GM18858 (cell line): ENCODE data around the gene RICTOR.
"Not testable (repeated sequence)": the region's sequence is repeated elsewhere in the genome, so short reads cannot be mapped to it uniquely, and the experiment has no call there.

Experiments
- ATAC-seq: cut with Tn5 transposase; IDR thresholded peaks from one replicate; pipeline ENCODE4 v1.9.1; 2021; ENCODE audit not compliant: unreplicated experiment

The RICTOR gene

GRCh38 chr5:39014561-39014960 lies 59.6 kb downstream of the RICTOR start:
- no peak for ATAC-seq

DNA sequence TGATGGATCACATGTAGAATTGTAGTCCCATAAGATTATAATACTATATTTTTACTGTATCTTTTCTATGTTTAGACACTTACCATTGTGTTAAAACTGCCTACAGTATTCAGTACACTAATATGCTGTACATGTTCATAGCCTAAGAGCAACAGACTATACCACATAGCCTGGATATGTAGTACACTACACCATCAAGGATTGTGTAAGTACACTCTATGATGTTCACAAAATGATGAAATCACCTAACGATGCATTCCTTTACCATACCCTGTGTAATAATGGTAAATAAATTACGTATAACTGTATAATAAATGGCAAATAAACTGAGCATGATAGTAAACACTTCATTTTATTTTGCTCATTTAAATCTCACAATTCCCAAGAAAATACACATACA lies 60.3 kb downstream of the RICTOR start:
- no peak for ATAC-seq

DNA sequence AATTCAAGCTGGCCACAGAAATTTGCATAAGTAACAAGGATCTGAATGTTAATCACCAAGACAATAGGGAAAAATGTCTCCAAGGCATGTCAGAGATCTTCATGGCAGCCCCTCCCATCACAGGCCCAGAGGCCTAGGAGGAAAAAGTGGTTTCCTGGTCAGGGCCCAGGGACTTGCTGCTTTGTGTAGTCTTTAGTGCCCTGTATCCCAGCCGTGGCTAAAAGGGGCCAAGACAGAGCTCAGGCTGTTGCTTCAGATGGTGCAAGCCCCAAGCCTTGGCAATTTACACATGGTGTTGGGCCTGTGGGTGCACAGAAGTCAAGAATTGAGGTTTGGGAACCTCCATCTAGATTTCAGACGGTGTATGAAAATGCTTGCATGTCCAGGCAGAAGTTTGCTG lies 63.2 kb downstream of the RICTOR start:
- ATAC-seq = not testable (repeated sequence)

DNA sequence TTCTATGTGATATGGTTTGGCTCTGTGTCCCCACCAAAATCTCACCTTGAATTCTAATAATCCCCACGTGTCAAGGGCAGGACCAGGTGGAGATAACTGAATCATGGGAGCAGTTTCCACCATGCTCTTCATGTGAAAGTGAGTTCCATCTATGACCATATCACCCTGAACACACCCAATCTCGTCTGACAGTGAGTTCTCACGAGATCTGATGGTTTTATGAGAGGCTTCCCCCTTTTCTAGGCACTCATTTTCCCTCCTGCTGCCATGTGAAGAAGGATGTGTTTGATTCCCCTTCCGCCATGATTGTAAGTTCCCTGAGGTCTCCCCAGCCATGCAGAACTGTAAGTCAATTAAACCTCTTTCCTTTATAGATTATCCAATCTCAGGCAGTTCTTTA lies 64.2 kb downstream of the RICTOR start:
- no peak for ATAC-seq

- no peak for ATAC-seq
Measured at GRCh38 chr5:39009280-39009679, 64.9 kb downstream of the RICTOR start.

- ATAC-seq = no peak
Measured at GRCh38 chr5:39006650-39007049, 67.5 kb downstream of the RICTOR start.

- ATAC-seq = no peak
Measured at GRCh38 chr5:39005566-39006232, 68.5 kb downstream of the RICTOR start.

- ATAC-seq = no peak
Measured at GRCh38 chr5:39001683-39002082, 72.5 kb downstream of the RICTOR start.

GRCh38 chr5:38999037-38999436 lies 75.2 kb downstream of the RICTOR start:
- no peak for ATAC-seq

GRCh38 chr5:38997591-38997990 lies 76.6 kb downstream of the RICTOR start:
- no peak for ATAC-seq

- no peak for ATAC-seq
Measured at GRCh38 chr5:38996123-38996522, 78.1 kb downstream of the RICTOR start.

DNA sequence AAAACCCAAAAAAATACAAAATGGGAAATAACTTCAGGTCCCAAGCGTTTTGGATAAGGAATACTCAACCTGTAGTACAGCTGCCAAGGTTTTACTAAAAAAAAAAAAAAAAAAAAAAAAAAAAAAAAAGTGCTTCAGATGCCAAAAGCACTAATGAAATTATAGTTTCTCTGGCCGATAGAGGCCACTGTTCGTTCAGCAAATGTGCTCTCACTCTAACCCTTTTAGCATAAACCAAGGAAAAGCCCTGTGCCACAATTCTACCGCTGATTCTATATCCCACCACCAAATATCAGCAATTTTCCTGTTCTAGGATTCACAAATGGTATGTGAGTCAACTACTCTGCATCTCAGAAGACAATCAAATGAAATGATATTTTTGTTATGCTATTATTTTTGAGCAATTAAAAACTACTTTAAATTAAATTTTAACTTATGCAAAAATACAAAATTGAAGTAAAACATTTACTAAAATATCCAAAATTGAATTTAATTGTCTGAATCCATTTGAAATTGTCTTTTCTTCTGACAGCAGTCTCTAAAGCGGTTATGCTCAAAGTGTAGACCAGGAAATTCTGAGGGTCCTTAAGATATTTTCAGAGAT lies 79.8 kb downstream of the RICTOR start:
- ATAC-seq = no peak

GRCh38 chr5:38989974-38990719 lies 84.1 kb downstream of the RICTOR start:
- not testable (repeated sequence) for ATAC-seq

GRCh38 chr5:38985909-38986452 lies 88.2 kb downstream of the RICTOR start:
- ATAC-seq = no peak

DNA sequence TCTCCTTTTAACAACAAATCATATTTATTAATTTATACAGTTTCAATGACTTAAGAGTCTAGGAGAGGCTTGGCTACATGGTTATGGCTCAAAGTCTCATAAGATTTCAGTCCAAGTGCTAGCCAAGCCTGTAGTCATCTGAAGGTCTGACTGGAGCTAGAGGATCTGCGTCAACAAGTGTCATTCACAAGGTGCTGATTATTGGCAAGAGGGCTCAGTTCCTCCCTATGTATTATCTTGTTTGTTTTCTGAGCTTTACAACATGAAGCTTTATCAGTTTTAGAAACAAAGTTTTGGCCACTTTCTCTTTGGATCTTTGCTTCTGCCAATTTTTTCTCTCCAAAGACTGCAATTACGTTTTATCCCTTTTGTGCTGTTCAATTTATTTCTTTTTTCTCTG lies 94.7 kb downstream of the RICTOR start:
- no peak for ATAC-seq

DNA sequence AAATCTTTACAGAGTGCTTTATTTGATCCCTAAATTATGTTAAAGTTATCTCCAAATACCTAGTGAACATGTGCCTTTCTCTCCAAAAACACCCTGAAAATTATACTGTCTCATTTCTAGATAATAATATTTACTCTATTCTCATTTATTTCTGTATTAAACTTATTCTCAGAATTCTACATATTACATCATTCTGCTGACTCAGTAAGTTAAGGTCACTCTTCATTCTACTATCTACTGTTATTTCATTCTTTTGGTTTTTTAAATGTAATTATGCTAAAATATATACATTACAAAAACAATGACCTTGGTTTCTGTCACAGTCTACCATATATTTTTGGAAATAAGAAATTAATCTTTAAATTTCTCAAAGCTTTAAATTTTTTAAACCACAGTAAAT lies 96.2 kb downstream of the RICTOR start:
- no peak for ATAC-seq

DNA sequence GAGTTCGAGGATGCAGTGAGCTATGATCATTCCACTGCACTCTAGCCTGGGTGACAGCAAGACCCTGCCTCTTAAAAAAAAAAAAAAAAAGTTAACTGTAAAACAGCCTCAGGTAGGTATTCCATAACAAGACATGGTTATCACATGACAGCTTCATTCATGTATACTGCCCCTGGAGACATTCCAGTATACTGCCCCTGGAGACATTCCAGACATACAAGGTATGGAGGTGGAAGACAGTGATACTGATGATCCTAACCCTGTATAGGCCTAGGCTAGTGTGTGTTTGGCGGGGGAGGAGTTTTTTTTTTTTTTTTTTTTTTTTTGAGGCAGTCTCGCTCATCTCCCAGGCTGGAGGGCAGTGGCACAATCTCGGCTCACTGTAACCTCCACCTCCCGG lies 105.5 kb downstream of the RICTOR start:
- ATAC-seq = no peak

DNA sequence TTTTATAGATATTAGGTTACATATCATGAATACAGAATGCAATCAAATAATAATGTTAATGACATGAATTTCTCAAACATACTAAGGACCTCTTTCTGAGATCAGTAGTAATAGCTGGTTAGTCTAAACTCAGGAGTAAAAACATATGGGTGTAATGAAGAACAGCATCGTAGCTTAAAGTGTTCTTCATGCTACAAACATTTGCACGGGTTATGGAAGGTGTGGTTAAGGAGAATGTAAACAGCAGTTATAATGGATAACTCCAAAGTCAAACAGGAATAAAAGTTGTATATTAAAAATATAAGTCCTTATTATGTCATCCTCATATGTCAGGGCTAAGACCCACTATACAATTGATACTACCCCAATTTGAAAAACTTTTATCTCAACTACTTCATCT lies 112.5 kb downstream of the RICTOR start:
- ATAC-seq = no peak

- ATAC-seq = no peak
Measured at GRCh38 chr5:38953426-38954012, 120.7 kb downstream of the RICTOR start.

GRCh38 chr5:38948501-38948900 lies 125.7 kb downstream of the RICTOR start:
- ATAC-seq = no peak

DNA sequence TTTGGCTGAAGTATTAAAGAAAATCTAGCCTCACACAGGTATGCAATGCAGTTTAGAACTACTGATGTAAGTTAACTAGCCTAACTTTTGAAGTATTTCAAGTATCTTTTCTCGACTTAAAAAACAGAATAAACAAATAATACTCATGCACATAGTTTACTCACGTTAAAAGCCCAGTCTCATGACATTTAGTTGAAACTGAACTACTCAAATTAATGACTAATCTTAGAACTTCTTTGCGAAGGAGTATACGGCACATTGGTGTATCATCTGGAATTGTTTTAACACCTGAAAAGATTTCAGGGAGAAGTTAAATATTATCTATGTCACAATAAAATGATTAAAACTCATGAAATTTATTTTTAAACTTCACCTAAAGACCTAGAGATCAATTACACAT lies 129.9 kb downstream of the RICTOR start:
- no peak for ATAC-seq

- no peak for ATAC-seq
Measured at GRCh38 chr5:38941912-38942311, 132.3 kb downstream of the RICTOR start.
